Stimulated activated CD4-positive, alpha-beta T cell treated with anti-CD3 and anti-CD28 coated beads, Interleukin-1b, Interleukin-23, amount 100 ng/mL, for 48 hours (primary cell): ENCODE data around the gene SORCS2.

ENCODE experiments used
- DNase-seq: peaks from one replicate; pipeline ENCODE4 v3.0.0-alpha.2; 2020

Gene SORCS2

DNA sequence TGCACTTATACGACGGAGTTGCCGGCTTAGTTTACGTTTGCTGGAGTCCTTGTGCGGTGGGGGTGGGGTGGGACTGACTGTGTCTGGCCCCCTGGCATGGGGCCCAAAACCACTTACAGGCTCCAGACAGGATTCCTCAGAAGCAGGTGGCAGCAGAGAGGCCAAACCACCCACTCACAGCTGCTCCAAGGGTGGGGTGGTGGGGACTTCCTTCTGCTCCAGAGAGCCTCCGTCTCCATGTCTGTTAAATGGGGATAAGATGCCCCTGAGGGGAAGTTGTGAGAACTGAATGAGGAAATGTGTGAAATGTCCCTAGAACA lies 205.7 kb downstream of the SORCS2 start:
- no peak for DNase-seq

DNA sequence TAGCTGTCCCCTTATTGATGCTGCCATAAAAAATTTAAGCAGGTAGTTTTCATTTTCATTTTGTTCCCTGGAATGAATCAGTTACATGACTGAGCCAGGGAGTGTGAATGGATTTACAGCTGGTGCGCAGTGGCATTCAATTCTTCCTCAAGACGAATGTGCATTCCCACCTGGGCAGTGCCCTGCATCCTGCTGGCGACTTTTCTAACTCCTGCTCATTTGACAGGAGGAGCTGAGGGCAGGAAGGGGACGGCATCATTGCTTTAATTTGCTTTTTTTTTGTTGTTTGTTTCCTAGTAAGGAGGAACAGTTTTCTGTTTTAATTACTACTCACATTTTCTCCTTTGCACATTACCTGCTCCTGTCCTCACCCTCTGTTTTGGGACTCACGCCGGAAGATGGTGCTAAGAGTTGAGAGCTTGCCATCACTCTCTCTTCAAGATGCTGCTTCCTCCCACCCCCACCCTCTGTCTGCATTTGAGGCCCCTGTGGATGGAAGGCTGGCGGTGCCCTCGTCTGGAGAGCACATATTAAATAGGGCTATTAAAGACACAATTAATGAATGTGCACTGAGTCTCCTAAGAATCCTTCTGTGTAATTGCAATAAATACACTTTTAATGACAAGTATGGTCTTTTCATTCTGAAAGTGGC lies 206.6 kb downstream of the SORCS2 start:
- DNase-seq: no peak

DNA sequence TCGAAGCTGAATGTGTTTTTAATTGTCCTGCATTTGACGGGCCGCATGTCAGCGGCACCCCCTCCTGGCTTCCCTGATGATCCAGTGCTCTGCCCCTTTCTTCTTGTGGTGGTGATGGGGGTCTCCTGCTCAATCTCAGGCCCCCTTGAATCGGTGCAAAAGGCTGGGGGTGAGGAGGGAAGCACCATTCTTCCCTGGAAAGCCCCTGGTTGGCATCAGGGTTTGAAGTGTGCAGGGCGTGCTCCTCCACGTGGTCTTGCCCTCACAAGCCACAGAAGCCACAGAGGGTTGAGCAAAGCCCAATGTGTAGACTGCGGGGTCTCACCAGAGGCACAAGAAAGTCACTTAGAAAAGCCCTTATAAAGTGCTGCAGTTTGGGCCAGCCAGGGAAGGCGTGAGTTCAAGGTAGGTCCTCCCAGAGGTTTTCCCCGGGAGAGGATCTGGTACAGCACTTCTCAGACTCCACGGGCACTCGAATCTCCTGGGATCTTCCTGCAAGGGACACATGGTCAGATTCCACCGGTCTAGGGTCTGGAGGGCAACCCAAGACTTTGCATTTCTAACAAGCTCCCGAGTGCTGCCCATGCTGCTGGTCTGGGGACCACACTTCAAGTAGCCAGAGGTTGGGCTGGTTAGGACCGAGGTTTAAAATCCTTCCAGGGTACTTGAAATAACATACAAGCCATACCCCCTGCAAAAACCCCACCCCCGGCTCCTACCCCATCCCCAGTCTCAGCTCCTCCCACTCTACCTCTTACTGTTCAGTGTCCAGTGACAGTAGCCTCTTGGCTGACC lies 207.3 kb downstream of the SORCS2 start:
- DNase-seq: no peak

DNA sequence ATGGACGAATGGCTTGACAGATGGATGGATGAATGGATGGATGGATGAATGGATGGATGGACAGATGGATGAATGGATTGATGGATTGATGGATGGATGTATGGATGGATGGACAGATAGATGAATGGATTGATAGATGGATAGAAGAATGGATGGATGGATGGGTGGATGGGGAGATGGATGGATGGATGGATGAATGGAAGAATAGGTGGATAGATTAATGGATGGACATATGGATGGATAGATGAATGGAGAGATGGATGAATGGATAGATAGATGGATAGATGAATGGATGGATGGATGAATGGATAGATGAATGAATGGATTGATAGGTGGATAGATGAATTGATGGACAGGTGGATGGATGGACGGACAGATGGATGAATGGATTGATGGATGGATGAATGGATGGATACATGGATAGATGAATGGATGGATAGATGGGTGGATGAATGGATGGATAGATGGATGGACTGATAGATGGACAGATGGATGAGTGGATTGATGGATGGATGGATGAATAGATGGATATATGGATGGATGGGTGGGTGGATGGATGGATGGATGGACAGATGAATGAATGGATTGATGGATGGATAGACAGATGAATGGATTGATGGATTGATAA lies 208.4 kb downstream of the SORCS2 start:
- DNase-seq: no peak

DNA sequence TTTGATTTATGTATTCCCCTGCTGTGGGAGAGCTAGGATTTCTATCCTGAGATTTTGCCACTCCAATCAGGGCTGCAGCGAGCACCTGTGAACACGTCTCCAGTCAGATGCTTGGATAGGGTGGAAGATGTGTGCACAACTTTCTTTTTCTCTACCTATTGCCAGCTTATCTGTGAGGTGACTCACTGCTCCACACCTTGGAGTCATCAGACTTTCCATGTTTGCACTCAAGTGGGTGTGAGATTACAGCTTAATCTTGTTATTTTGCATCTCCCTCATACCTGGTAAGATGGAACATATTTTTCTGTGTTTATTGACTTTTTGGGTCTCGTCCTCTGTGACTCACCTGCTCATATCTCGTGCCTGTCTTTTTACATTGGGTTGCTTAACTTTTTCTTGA lies 210.2 kb downstream of the SORCS2 start:
- DNase-seq: no peak

DNA sequence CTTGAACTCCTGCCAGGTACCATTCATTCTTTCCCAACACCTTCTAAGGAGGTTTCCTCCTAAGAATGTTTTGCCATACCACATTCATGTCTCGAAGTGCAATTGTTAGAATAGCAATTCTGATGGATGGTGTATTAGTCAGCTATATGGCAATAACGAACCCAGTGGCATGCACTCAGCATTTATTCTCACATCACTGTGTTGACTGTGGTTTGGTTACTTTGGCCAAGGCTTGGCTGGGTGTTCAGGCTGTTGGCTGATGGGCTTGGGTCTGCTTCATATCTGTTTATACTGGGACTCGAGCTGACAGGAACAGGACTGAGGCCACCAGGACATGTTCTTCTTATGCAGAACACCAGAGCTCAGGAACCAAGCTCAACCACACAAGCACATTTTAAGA lies 210.7 kb downstream of the SORCS2 start:
- no peak for DNase-seq

DNA sequence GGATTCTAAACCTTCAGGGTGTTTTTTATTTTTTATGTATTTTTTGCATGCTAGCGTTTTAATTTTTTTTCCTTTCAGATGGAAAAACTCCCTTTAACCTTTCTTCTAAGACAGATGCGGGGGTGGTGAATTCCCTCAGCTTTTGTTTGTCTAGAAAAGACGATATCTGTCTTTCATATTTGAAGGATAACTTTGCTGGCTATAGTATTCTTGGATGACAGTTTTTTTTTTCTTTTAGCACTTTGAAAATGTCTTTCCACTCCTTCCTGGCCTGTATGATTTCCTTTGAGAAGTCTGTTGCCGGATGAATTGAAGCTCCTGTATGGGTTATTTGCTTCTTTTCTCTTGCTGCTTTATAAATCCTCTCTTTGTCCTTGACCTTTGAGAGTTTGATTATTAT lies 215.8 kb downstream of the SORCS2 start:
- DNase-seq: no peak

DNA sequence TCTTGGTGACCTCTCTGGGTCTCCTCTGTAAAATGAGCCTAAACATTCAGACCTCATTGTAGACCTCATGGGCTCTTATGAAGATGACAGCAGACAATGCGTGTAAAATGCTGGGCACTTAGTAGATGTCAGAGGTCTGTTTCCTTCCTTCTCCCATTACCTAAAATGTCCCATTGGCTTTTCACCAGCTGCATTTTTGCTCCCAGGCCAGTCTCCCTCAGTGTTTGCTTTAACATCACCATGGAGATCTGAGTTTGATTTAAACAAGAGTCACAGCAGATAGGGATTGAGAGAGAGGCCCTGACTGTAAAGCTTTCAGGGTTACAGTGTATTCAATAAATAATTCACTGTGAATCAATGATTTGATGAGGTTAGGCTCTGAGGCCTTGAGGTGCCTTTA lies 218.1 kb downstream of the SORCS2 start:
- no peak for DNase-seq

DNA sequence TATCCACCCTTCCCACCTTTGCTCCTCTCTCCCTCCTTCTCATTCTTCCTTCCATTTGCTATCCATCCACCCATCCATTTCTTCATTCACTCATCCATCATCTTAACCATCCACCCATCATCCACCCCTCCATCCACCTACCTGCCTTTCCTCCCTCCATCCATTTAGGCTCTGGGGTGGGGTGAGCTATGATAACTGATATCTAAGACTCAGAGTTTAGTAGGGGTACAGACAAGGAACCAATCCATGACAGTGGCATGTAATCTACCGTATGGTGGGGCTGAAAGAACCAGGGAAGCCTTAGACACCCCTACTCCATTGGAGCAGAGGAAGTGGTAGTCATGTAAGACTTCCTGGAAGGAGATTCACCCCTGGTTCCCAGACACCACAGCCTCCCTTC lies 219.2 kb downstream of the SORCS2 start:
- no peak for DNase-seq

DNA sequence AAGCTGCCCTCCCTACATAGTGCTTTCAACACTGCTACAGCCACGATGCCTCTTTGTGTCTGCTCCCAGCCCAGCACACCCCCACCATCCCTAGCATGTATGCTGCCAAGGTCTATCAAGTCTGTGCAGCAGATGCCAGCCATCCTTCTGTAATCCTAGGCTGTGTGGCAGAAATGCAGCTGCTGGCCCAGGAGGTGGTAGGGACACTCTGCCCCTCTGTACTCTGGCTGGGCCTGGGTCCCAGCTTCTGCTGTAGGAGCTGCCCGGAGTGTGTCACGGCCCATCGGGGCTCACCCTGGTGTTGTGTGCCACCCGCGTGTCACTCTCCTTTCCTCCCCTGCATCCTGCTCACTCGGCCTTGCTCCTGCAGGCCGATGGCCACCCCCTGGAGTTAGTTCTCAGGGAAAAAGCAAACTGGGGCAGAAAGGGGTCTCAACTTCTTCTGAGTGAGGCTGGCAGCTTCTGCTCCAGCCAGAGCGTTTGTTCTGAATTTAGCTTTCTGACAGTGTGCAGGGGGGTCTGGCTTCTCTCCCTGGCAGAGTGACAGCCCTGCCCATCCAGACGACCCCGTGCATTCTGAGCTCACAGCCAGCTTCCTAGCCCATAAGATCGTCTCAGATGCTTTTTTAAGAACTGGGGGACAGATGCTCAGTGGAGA lies 219.7 kb downstream of the SORCS2 start:
- DNase-seq: no peak

DNA sequence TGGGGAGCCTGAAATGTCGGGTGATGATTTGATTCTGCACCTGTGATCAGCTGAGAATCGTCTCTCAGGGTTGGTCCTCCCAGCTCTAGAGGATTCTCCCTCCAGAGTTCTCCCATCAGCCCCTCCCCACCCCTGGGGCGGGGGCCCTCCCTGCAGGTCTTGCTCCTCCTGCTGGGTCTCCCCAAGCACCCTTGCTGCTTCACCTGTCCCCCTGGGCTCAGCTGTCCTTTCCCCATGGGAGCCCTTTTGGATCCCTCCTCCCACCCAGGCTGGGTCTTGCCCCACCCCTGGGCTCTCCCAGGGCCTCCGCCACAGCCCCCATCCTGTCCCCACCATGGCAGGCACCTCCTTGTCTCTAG lies 220.2 kb downstream of the SORCS2 start:
- DNase-seq: no peak

DNA sequence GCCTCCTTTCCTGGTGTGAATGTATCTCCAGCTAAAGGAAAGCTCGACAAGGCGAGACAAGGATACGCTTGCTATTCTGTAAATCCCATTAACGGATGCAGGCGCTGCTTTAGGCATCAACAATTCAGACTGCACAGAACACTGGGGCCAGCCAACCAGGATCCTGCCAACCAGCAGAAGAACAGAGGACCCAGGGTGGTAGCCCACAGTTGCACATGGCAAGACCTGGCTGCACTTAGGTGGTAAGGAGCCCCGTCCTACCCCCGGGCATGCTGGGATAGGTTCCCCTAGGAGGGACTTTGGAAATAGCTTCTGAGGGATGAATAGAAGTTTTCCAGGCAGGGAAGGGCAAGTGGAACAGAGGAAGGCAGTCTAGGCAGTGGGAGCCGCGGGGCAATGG lies 221.7 kb downstream of the SORCS2 start:
- DNase-seq: no peak

DNA sequence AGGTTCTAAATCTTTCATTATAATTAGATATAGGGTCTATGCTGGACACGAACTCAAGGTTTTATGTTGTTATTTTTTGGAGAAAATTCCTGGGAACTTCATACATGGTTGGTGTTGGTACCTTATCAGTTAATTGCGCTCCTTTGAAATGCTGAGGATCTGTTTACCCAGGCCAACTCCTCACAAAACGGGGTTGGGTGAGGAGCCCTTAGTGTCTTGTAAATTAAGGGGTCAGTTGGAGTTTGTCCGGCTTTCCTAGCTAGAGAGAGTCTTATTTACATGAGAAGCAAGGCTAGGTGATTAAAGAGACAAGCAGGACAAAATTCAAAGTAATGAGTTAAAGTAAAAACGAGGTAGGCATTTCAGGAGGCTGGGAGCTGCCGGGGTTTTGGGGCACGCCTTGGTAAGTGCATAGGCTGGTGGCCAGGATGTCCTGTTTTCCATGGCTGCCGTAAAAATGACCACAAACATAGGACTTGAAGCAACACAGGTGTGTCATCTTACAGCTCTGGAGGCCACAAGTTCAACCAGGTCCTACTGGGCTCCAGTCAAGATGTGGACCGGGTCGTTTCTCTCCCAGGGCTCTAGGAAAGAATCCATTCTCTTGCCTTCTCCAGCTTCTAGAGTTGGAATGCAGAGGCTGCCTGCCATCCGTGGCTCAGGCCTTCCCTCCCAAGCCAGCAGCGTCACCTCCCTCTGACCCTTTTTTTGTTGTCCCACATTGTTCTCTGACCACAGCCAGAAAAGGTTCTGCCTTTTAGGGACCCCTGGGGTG lies 222.6 kb downstream of the SORCS2 start:
- no peak for DNase-seq

DNA sequence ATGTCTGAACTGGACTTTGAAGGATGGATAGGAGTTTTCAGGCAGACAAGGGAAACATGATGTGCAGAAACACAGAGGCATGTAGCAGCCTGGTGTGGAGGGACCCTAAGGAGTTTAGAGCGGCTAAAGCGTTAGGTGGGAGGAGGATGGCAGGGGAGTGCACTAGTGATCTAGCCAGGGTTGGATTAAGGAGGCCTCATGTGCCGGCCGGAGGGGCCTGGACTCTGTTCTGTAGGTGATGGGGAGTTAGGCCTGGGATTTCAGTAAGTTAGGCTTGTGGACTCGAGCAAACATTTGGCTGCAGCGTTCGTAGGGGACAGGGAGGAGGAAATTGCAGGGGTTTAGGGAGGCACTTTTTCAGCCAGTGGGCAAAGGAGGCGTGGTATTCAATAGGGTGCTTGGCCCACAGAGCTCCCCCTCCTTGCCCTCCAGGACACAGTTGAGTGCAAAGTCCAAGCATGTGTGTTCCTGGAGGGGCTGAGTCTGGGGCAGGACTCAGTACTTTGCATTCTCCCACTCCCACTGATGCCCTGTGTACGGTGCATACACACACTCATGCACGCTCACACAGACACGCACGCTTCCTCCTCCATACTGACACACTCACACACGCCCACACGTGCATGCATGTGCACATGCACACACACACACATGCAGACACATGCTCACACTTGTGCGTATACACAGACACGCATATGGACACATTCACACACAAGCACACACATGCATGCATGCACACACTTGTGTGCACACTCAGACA lies 223.8 kb downstream of the SORCS2 start:
- no peak for DNase-seq

DNA sequence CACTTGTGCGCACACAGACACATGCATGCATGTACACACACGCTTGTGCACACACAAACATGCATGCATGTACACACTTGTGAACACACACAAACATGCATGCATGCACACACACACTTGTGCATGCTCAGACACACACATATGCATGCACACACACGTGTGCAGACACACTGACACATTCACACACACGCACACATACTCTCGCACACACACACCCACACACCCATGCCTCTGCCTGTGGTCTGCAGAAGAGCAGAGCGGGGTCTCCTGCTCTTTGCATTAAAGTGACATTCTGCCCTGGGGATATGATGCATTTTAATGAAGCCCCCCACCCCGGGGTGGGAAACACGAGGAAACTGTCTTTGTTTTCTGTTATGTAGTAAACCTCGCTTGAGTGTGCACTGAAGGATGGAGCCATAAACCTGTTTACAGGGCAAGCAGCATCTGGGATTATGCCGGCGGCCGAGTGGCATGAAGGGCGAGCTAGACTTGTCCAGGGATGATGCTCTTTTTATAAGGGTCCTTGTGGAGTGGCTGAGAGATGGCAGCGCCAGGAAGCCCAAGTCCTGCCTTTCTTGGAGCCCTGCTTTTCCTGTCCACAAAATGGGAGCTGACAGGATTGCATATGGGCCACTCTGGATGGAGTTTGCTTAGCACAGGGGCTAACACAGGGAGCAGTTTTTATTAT lies 224.6 kb downstream of the SORCS2 start:
- DNase-seq: no peak

DNA sequence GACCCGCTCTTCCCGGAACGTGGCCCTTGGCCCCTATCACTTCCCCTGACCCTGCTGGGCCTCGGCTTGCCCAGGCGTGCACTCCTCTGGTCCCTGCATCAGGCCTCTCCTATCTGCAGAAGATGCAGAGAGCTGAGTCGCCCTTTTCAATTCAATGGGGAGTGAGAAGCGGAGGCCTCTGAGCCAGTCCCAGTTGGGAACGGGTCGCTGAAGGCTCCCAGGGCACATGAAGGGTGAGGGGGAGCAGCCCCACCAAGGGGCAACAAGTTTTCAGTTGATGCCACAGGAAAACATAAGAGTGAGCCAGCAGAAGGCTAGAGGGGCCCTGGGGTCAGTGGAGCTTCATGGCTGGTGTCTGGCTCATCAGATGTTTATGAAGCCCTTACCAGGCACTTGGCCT lies 225.3 kb downstream of the SORCS2 start:
- DNase-seq: no peak

DNA sequence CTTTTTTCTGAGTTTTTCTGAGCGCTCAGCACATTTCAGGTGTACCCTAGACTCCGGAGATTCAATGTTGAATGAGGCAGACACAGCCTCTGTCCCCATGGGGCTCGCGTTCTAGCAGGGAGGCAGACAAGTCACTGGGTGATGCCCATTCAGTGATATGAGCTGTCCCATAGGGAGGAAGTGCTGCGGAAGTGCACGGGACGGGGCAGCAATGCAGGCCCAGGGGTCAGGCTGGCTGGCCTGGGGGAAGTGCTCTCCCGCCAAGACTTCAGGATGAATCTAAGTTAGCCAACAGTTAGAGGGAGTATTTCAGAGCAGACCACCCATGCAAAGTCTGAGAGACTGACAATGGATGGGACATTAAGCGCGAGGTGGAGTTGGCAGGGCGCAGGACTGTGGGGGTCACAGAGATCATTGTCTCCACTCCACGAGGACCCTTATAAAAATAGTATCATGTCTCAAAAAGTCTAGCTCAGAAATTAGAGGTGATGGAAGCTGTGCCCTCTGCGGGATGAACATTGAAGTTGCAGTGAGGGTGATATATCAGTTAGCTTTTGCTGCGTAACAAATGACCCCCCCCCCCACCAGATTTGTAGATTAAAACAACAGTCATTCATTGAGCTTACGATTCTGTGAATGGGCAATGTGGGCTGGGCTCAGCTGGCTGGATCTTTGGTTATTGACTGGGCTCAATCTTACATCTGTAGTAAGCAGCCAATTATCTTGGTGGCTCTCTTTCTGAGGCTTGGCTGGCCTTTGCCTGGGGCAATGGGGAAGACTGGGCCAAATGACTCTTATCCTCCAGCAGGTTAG lies 226.0 kb downstream of the SORCS2 start:
- DNase-seq: no peak

DNA sequence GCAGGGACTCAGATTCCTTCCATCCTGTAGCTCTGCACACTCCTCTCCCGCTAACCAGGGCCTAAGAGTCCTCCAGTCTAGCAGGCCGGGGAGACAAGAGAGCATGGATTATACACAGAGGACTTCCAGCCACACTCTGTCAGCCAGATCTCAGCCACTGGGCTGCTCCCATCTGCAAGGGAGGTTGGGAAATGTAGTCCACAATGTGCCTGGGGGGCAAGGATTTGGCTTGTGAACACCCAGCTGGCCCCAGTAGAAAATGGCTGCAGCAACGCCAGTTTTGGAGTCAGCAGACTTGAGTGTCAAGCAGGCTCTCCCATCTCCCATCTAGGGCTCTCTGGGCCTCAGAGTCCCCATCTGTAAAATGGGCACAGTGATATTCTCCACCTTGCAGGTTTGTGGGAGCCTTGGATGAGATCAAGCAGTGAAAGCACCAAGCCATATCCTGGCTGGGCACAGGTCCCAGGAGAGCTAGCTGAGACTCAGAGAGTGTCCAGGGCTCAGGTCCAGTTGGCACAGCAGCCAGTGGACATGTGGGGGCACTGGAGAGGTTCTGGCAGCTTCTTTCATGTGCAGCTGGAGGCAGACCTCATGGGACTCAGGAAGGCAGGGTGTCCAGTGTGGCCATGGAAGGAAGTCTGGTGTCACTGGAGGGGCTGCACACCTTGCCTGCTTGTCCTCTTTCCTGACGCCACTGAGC lies 227.8 kb downstream of the SORCS2 start:
- no peak for DNase-seq

DNA sequence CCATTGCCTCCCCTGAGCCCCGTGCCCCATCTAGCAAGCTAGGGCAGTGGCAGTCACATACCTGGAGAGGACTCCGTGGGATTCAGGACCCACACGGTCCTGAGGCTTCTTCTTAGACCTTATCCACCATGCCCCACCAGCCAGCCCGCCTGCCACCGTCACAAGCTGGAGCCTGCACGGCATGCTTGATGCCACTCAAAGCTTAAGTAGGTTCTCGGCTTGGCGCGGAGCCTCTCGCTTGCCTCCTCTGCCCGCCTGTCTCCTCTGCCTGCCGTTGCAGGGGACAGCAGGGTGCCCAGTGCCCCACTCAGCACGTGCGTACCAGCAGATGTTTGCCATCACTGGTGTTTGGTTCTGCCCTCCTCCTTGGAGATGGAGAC lies 228.3 kb downstream of the SORCS2 start:
- DNase-seq: no peak
